ENCODE data around the gene HOXD4. TPM values are rescaled to one million over a fixed set of nuclear protein-coding genes. Genes with fewer than 3 reads are reported as not detected.

Gene HOXD4
- total RNA-seq, 4 donors from 2014 or later: 1.6 to 4.8 (median 3.3) TPM

DNA sequence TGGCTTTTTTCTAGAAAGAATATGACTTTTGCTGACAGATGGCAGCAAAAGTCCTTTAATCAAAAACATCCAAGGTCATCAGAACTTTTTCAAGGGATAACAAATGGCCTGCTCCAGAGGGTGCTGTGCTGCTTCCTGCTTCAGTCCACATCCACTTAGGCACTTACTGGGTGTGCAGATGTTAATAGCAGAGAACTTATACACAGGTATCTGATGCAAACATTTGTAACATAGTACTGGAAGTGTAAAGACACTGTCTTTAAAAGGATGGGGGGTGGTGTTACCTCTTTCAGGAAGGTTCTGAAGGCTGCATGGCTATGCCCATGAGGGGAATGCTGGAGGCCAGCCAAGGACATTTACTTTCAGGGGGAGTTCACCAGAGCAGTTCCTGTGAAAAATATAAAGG, 16.3 kb upstream of the HOXD4 start:
- intact Hi-C loops (cut with DNase I): no loop called here
- no peak for DNase-seq
- no peaks in the 10 kb centered on the region for H3K9me3 ChIP-seq
- TF ChIP-seq POLR2A (IDR thresholded peaks at IDR 0.05): no peak
- no peak for TF ChIP-seq CTCF (IDR thresholded peaks at IDR 0.05)
- H3K27me3 ChIP-seq: peaks cover 75% of the 10 kb centered on the region
- no peak overlapping the region for H3K4me3 ChIP-seq (replicated peaks in 1 of 3)
- no peaks in the 10 kb centered on the region for H3K36me3 ChIP-seq
- no peak overlapping the region for H3K27ac ChIP-seq
- H3K4me1 ChIP-seq: peaks cover 0 to 17% of the 10 kb centered on the region in 2 donors

- H3K36me3 ChIP-seq: no peaks in the 10 kb centered on the region
- peaks cover 76% of the 10 kb centered on the region for H3K27me3 ChIP-seq
- peak overlapping the region in 2 of 3 donors; percentile 46 to 69 for H3K27ac ChIP-seq
- H3K4me3 ChIP-seq (replicated peaks in 1 of 3): peak overlapping the region in 1 of 3 donors; percentile 31
- intact Hi-C loops (cut with DNase I): no loop called here
- H3K4me1 ChIP-seq: peaks cover 0 to 21% of the 10 kb centered on the region in 2 donors
- H3K9me3 ChIP-seq: no peaks in the 10 kb centered on the region
- no peak for DNase-seq
- TF ChIP-seq CTCF (IDR thresholded peaks at IDR 0.05): no peak
- TF ChIP-seq POLR2A (IDR thresholded peaks at IDR 0.05): no peak
- 4 to 6% methylated on average over 18 to 50 of the region's 71 CpGs for WGBS, 2 donors
Observed at GRCh38 chr2:176136374-176137251, 14.7 kb upstream of the HOXD4 start.

GRCh38 chr2:176137252-176137580, 14.1 kb upstream of the HOXD4 start:
- Histone ChIP-seq H3K9me3 (no peaks in the 10 kb centered on the region), H3K36me3 (no peaks in the 10 kb centered on the region), H3K27ac (peak overlapping the region in 1 of 3 donors; percentile 69), H3K4me3 (replicated peaks in 1 of 3) (peak overlapping the region in 1 of 3 donors; percentile 31), H3K27me3 (peaks cover 73% of the 10 kb centered on the region), H3K4me1 (peaks cover 0 to 21% of the 10 kb centered on the region in 2 donors)
- intact Hi-C loops (cut with DNase I): no loop called here
- WGBS, 2 donors: 20 to 34% methylated on average over 2 of the region's 2 CpGs
- TF ChIP-seq CTCF (IDR thresholded peaks at IDR 0.05) (no peak), POLR2A (IDR thresholded peaks at IDR 0.05) (no peak)
- DNase-seq: no peak

DNA sequence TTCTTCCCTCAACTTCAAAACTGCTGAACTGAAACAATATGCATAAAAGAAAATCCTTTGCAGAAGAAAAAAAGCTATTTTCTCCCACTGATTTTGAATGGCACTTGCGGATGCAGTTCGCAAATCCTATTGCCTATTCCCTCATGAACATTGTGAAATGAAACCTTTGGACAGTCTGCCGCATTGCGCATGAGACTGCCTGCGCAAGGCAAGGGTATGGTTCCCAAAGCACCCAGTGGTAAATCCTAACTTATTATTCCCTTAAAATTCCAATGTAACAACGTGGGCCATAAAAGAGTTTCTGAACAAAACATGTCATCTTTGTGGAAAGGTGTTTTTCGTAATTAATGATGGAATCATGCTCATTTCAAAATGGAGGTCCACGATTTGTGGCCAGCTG, 13.4 kb upstream of the HOXD4 start:
- TF ChIP-seq CTCF (IDR thresholded peaks at IDR 0.05) (no peak), POLR2A (IDR thresholded peaks at IDR 0.05) (no peak)
- intact Hi-C loops (cut with DNase I): no loop called here
- H3K9me3 ChIP-seq: no peaks in the 10 kb centered on the region
- H3K36me3 ChIP-seq: no peaks in the 10 kb centered on the region
- peaks cover 66% of the 10 kb centered on the region for H3K27me3 ChIP-seq
- 38 to 44% methylated on average over 8 of the region's 8 CpGs for WGBS, 2 donors
- no peak for DNase-seq
- H3K27ac ChIP-seq: peak overlapping the region in 1 of 3 donors; percentile 69
- no peak overlapping the region for H3K4me3 ChIP-seq (replicated peaks in 1 of 3)
- peaks cover 0 to 21% of the 10 kb centered on the region in 2 donors for H3K4me1 ChIP-seq

- WGBS, 2 donors: 18 to 19% methylated on average over 14 of the region's 14 CpGs
- Histone ChIP-seq H3K4me1 (peaks cover 0 to 21% of the 10 kb centered on the region in 2 donors), H3K9me3 (no peaks in the 10 kb centered on the region), H3K36me3 (no peaks in the 10 kb centered on the region), H3K4me3 (replicated peaks in 1 of 3) (no peak overlapping the region), H3K27me3 (peaks cover 60% of the 10 kb centered on the region), H3K27ac (no peak overlapping the region)
- intact Hi-C loops (cut with DNase I): no loop called here
- TF ChIP-seq POLR2A (IDR thresholded peaks at IDR 0.05) (no peak), CTCF (IDR thresholded peaks at IDR 0.05) (no peak)
- no peak for DNase-seq
Observed at GRCh38 chr2:176138526-176138922, 12.8 kb upstream of the HOXD4 start.

Data from thyroid gland (tissue), 4 donors.